GF-D8 (cell line): ENCODE data around the gene CMIP.

Experiments used
- DNase-seq: peaks from one replicate; lab custom pipeline; 2025; lab: John Stamatoyannopoulos, UW

Gene CMIP

DNA sequence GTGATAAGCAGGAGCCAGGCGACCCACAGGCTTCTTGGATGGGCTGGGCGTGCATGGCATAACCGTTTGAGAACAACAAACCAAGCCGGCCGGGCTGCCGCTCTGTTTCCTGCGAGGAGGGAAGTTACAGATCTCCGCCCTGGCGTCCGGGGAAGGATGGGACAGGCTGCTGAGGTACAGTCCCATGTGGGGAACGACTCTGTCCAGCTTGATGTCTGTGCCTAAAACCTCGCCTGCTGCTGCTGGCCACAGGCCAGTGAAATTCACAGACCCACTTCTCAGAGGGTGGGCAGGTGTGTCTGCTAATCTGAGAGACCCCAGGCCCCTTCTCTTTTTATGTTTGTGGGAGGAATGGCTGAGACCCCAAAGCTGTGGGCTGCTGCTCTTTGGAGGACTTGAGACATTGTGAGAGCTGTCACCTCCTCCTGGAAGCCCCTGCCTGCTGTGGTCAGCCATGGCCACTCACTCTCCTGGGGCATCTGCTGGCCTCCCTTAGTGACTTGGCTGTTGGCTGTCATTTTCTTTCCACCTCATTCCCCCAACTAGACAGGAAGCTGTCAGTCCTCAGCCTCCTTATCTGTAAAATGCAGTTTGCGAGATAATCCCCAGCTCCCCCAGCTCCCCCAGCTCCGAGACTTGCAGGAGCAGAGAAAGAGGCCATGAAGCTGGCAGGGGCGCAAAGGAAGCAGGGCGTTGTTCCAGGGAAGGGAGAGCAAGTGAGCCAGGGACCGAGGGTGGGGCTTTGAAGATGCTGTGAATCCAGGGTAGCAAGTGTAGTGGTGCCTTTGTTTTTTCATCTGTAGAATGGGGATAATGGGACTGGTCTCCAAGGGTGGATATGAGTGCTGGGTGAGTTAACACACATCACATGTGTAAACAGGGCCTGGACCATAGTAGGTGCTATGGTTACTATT lies 51.0 kb downstream of the CMIP start:
- DNase-seq: peak; percentile 57

DNA sequence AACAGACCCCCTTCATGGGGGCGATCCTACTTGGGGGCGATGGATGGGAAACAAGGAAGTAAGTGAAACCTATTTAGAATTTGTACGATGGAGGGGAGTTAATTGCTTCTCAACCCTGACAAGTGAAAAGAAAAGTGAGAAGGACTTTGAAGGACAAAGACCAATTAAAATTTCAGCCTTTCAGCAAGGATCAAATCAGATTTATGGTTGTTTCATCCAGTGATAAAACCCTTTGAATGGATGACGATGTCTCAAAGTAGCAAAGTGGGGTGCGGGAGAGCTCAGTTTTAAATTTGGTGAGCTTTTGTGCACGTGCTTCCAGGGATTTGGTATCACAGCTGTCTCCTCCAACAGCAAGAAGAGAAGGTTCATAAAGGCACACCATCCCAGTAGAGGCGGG lies 51.7 kb downstream of the CMIP start:
- no peak for DNase-seq

DNA sequence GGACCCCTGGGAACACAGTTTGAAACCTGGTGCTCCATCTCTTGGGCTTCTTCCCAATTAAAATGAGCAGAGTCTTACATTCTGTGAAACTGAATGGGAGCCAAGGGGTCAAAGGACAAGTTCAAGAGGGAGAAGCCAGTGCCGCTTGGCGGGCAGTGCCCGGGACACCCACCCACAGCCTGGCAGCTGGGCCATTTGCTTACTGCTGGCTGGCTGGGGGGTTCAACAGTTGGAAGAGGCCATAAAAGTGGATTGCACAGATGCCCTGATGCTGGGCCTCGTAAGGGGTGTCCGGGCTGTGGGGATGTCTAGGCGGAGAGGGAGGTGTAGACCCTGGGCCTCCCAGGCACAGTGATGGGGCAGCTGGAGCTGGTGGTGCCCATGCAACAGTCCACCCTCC lies 52.1 kb downstream of the CMIP start:
- no peak for DNase-seq

DNA sequence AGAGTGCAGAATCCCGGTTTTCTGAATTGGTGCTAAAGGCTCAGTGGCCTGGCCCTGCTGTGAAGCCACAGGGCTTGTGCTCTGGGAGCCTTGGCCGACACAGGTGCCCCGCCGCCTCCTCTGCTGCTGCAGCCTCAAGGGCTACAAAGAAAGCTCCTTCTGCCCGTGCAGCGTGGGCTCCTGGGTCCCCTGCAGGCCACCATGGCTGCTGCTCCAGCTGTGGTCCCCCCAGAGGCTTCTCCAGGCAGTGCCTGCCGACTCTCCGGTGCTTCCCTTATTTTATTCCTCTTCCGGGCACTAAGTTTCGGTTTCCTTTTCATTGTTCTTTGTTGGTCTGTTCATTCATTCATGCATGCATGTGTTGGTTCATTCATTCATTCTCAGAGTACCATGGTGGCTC lies 53.1 kb downstream of the CMIP start:
- no peak for DNase-seq

DNA sequence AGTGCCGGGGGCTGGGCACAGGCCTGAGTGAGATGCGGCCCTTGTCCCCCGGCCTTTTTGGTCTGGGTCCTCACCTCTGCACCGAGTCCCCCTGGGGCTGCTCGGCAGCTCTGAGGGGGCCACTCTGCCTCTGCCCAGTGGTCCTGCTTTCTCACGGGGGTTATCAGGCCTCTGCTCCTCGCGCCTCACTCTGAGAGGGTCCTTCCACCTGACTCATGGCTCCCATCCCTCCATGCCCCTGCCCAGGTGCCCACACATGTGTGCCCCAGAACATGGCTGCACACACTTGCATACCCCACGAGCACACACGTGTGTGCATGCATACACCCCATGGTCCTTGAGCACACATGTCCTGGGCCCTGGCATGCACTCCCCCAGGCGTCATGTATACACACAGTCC lies 53.7 kb downstream of the CMIP start:
- DNase-seq: no peak

DNA sequence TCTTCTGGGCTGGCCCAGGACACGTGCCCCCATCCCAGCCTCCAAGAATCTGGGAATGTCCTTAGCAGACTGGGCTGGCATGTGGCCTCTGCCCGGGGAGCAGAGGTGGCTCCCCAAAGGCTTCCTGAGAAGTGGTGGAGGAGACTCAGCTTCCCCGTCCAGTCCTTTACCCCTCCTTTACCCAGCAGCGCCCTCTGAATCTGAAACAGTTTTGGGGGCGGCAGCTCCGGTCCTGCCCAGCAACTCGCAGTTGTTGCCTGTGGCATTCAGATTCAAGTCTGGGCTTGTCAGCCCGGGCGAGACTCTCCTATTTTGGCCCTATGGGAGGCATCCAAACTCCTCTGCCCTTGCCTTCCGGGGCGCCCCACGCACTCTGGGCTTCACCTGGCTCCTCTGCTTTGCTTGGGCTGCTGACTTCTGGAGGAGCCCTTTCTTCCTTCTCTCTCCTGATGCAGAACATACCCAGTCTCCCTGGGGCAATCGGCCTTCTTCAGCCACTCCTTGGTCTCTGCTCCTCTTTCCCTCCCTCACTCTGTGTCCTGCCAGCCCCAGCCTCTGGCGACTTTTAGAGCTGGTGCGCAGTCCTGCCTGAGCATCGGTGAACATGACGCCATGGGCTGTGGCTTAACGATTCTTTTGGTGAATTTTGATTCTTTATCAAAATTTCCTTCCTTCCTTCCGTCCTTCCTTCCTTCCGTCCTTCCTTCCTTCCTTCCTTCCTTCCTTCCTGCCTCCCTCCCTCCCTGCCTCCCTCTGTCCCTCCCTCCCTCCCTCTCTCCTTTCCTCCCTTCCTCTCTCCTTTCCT lies 55.2 kb downstream of the CMIP start:
- no peak for DNase-seq

DNA sequence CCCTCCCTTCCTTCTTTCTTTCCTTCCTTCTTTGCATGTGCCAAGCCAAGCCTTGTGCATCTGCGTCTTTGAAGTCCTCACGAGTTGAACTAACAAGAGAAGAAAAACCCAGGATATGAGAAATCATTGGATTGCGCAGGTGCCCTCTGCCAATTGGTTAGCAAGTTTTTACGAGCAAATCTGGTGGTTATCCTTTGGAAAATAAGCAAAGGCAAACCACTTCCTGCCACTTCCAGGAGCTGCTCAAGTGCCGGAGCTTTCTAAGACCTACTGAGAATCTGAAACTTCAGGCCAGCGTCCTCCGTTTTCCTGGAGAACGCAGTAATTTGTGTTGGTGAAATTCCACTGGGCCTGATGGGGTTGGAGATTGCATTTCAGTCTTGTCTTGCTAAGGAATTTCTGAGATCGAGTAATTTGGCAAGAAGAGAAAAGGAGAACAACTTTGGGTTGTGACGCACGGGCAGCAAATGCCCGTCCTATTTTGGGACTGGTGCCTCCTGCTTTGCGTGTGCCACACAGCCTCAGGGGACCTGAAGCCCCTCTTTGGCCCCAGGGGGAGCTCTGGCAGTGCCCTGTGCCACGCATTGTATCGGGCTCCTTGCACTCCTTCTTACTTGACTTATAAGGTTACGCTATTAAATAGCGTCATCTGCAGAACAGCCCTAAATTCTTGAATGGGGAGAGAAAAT lies 56.4 kb downstream of the CMIP start:
- peak; percentile 88 for DNase-seq

DNA sequence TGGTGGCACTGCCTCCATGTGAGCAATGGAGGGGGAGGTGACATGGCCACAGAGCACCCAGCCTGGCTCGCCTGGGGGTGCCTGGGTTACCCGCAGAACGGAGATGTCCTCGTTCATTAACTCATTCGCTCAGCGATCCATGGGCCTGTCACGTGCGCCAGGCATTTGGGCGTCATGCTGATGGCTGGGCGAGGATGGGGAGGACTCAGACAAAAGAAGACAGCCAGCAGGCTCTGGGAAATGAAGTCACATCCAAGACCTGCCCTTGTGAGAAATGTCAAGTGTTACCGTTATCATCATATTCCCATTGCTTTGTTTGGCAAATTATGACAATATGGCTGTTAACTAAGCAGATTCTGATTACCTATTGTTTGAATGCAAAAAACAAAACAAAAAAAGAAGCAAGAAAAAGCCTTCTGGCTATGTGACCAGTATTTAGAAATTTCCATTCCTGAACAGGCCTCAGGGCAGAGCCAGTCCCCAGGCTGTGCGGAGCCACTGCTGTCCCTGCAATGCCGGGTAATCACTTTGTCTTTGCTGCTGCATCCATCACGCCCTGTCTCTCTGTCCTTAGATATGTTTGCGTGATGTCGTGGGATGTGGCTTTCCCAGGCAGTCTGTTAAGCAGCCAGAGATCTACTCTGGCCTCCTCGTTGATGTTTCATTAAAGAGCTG lies 57.9 kb downstream of the CMIP start:
- DNase-seq: no peak

DNA sequence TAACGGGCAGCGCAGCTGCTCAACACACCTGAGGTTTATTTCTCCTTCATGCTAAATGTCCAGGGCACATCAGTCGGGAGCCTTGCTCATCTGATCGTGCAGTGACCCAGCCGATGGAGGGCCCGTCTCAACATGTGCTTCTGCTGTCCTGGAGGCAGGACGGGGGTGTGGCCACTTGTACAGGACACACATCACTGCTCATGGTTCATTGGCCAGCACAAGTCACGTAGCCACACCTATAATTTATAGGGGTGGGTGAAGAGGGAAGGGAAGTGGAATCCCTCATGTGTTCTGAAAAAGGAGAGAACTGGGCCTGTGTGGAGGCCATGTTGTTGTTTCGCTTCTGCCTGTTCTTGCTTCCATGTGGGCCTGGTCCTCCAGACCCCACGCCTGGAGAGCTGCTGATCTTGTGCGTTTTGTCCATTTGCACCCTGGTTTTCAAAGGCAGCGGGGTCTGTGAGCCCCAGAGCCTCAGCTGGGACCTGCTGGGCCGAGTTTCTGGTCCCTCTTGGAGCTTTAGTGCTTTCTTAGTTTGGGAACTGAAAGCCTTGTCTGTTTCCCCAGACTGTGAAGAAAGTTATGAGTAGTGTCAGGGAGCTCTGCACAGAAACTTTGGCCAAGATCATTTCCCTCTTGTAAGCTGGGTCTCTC lies 60.5 kb downstream of the CMIP start:
- DNase-seq: no peak

DNA sequence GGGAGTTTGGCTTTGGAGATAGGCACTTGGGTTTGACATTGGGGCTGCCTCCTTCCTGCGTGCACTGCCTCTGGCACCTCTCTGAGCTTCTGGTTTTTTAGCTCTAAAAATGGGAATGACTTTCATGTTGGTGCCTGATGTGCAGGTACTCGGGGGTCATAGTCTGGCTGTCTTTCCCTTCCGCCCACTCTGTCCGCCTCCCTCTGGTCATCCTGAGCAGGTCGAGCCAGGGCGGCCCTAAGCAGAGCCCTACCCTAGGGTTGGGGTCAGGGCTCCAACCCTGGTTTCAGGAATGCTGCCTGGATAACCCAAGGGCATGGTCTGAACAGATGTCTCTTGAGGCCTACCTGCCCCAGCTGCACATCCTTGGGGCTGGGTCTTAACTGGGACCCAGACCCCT lies 64.8 kb downstream of the CMIP start:
- DNase-seq: no peak

DNA sequence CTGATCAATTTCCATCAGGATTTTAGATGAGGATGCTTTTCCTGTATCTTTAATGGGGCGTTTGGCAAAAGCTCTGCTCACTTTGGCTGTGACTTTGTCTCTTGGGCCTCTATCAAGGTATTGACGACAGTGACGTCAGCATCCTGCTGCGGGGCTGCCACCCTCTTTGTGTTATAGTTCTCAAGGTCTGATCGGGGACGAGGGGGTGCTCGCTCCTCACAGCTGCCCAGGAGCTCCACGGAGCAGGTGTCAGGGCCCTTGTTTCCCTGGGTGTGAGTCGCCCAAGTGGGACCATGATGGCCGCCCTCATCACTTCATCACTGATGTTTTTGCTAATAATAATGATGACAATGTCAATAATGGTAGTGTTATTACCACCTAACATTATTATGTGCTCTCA lies 65.4 kb downstream of the CMIP start:
- no peak for DNase-seq

DNA sequence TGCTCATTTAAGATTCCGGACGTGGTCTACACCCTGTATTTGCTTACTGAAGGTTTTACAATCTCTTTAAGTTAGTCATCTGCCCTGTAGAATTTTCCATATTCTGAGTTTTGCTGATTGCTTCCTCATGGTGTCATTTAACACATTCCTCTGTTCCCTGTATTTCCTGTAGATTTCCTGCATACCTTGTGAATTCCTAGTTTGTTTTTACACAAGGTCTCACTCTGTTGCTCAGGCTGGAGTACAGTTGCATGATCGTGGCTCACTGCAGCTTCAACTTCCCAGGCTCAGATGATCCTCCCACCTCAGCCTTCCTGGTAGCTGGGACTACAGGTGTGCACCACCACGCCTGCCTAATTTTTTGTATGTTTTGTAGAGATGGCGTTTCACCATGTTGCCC lies 66.8 kb downstream of the CMIP start:
- DNase-seq: no peak

DNA sequence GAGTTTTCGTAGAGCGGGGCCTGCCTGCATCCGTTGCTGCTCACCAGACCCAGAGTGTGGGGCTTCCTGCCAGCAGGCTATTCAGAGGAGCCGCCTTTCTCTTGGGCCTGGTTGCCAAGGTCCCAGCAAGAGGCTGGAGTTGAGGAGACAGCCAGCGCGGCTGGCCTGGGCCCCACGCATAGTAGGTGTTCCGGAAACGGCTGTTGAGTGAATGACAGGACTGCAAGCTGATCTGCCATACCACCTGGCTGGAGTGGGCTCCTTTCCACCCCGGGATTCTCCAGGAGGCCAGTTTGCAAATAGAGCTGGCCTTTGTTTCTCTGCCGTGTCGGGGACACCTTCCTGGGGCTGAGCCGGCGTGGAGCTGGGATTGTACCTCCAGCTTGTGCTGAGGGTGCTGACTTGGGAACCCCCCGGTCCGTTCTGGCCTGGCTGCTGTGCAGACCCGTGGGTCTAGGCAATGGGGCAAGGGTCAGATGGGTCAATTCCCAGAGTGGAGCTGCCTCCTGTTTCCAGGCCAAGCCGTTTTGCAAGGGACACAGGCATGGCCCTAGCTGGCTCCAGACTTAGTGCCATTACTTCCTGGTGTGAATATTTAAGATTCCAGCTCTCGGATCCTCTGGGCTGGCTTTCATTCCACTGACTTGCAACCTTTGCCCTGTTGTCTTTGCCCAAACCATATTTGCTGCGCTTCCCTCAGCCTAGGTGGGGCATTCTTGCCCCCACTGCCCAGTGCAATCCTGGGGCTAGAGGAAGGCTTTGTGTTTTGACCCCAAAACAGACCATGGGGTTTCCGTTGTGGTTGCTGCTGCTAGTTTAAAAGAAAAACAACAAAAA lies 68.8 kb downstream of the CMIP start:
- DNase-seq: no peak

DNA sequence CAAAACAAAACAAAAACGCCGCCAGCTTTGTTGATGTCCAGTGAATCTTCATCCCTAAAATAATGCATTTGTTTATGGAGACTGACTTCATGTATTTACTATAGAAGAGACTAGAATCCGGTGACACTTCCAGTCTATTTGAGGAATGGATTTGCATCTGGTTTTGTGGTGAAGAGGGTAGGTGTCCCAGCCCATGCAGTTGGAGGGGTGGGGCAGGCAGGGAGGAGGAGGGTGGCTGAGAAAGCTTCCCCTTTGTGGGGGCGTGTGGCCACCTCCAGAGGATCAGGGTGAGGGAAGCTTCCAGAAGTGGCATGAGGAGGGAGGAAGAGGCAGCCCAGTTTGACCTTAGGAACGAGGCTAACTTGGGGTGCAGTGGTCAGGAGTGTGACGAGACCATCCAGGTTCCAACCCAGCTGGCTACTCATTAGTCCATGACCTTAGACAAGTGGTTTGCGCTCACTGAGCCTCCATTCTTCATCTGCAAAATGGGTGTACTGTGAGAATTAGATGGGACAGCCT lies 69.5 kb downstream of the CMIP start:
- no peak for DNase-seq

DNA sequence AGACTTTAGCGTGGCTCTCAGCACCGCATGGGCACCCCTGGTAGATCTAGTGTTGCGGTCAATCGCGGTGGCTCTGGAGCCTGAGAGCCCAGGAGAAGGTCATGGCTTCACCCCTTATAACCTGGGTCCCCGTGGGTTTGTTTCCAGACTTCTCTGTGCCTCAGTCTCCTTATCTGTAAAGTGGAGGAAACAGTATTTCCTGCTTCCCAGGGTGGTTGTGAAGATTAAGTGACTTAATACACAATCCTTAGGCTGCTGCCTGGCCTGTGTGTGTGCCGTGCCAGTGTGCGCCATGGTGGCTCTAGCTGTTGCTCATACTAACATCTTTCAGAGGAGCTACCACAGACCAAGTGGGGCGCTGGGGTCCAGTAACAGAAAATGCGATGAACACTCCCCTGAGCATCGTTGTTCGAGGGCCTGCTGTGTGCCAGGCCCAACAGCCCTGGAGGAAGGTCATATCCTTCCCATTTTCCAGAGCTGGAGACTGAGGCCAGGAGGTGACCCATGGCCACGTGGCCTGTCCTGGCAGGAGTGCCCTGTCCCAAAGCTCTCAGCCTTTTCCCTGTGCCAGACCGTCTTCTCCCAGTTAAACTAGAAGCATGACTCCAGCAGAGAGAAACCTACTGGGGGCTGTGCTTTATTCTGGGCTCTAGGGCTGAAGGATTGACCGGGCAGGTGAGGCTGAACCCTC lies 70.1 kb downstream of the CMIP start:
- no peak for DNase-seq

DNA sequence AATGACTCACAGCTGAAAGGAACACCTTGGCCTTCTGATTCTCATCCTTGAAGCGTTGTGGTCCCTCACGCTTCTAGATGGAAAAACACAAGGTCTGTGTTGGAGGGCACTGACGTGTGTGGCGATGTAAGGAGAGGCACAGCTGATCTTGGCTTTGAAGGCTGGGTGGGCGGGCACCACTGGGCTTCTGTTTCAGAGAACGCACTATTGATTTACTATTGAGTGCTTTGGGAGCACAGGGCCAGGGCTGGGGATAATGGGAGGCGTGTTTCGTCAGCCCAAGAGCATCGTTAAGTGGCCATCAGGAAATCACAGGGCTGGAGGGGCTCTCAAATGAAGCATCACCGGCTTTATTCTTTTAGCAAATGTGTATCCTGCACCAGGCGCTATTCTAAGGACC lies 70.7 kb downstream of the CMIP start:
- no peak for DNase-seq

DNA sequence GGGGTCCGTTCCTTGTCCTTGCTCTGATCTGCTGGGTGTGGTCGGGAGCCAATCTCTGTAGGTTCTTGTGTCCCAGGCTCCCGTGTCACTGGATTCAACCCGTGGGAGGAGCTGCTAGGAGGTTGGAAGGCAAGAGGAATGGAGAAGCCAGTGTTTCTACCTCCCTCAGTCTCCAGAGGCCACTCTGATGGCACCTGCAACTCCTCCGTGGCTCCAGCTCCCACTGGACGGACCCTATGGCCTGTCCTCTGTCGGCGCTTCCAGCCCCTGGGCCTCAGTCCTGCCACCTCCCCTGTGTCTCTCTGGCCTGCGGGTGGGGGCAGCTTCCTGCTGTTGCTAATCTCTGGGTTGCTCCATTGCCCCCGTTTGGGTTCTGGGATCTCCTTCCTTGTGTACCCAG lies 71.1 kb downstream of the CMIP start:
- DNase-seq: no peak

DNA sequence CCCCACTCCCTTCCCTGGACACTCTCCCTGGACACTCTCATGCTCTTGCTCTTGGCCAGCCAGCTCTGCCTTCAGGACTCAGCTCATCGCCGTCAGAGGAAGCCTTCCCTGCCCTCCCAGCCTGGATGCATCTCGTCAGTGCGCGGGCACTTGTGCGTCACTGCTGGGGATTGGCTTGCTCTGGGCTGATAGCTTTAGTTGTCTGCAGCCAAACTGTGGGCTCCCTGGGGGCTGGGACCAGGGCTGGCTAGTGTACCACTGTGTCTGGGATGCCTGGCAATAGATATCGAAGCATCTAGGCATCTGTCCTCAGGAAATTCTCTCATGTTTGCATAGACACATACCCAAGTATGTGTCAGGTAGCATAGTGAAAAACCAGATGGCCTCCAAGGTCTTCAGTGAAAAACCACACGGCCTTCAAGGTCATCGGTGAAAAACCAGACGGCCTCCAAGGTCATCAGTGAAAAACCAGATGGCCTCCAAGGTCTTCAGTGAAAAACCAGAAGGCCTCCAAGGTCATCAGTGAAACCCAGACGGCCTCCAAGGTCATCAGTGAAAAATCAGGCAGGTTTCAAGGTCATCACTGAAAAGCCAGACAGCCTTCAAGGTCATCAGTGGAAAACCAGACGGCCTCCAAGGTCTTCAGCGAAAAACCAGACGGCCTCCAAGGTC lies 72.0 kb downstream of the CMIP start:
- no peak for DNase-seq

DNA sequence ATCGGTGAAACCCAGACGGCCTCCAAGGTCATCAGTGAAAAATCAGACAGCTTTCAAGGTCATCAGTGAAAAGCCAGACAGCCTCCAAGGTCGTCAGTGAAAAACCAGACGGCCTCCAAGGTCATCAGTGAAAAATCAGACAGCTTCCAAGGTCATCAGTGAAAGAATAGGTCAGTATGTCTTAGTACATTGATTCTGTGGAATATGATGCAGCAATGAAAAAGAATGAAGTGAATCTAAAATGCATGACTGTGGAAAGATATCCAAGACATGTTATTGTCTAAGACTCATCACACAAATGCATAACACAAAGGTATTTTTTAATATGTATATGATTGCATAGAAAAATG lies 72.5 kb downstream of the CMIP start:
- no peak for DNase-seq
